Osteoblast (primary cell): Measurements from ENCODE around the gene METTL24. TPM values are rescaled to one million over a fixed set of nuclear protein-coding genes. Genes with fewer than 3 reads are reported as not detected.
"Not testable (repeated sequence)": the region's sequence is repeated elsewhere in the genome, so short reads cannot be mapped to it uniquely, and the experiment has no call there.

Experiments used
- DNase-seq: peaks from one replicate; pipeline ENCODE4 v3.0.0; 2011; ENCODE audit warnings: low spot score, mixed read lengths; ENCODE audit not compliant: insufficient read length; ENCODE audit errors: missing footprints
- H2AFZ ChIP-seq: 2 replicates; pipeline ENCODE4 v1.6.0; 2011; ENCODE audit warnings: mild to moderate bottlenecking, low read length
- H3K27ac ChIP-seq: 2 replicates; pipeline ENCODE4 v1.5.1; 2011; ENCODE audit warnings: mild to moderate bottlenecking, low read depth, low read length, moderate library complexity
- H3K27me3 ChIP-seq: 2 replicates; pipeline ENCODE4 v1.6.0; 2012; ENCODE audit warnings: mild to moderate bottlenecking, control low read depth, inconsistent platforms, low read length, moderate library complexity; ENCODE audit not compliant: insufficient read depth
- H3K36me3 ChIP-seq: 2 replicates; pipeline ENCODE4 v1.5.1; 2011; ENCODE audit warnings: mild to moderate bottlenecking, low read length, control low read depth, moderate library complexity; ENCODE audit not compliant: insufficient read depth
- H3K4me1 ChIP-seq: 2 replicates; pipeline ENCODE4 v1.5.1; 2011; ENCODE audit warnings: mild to moderate bottlenecking, low read length, control low read depth, moderate library complexity; ENCODE audit not compliant: insufficient read depth
- H3K4me2 ChIP-seq: 2 replicates; pipeline ENCODE4 v1.6.0; 2011; ENCODE audit warnings: mild to moderate bottlenecking, low read length; ENCODE audit not compliant: insufficient read depth
- H3K4me3 ChIP-seq: fragments of 200-600 bp; sonication (generic); 3 replicates; pipeline ENCODE4 v1.5.1; 2012; ENCODE audit warnings: mild to moderate bottlenecking, low read length, inconsistent platforms; ENCODE audit not compliant: insufficient read depth
- H3K79me2 ChIP-seq: 2 replicates; pipeline ENCODE4 v1.6.0; 2012; ENCODE audit warnings: mild to moderate bottlenecking, low read length, control low read depth, inconsistent platforms; ENCODE audit not compliant: insufficient read depth
- H3K9me3 ChIP-seq: 2 replicates; pipeline ENCODE4 v1.5.1; 2011; ENCODE audit warnings: low read depth, low read length, control low read depth
- H4K20me1 ChIP-seq: 2 replicates; pipeline ENCODE4 v1.6.0; 2012; ENCODE audit warnings: mild to moderate bottlenecking, low read length, control low read depth; ENCODE audit not compliant: insufficient read depth
- total RNA-seq: library from RNA; depleted of rRNA; stranded (reverse); fragments of >200 nt; gene quantifications from 2 replicates; pipeline ENCODE4 v1.2.3, GENCODE V29; 2012
- TF ChIP-seq, protein P1 (sequence below): IDR thresholded peaks from 2 replicates; pipeline ENCODE4 v1.5.1; 2011; ENCODE audit warnings: mild to moderate bottlenecking, low read depth, low read length, moderate library complexity; ENCODE audit errors: extremely low read depth

Gene METTL24
- total RNA-seq, 1 donor: 0.36 TPM

DNA sequence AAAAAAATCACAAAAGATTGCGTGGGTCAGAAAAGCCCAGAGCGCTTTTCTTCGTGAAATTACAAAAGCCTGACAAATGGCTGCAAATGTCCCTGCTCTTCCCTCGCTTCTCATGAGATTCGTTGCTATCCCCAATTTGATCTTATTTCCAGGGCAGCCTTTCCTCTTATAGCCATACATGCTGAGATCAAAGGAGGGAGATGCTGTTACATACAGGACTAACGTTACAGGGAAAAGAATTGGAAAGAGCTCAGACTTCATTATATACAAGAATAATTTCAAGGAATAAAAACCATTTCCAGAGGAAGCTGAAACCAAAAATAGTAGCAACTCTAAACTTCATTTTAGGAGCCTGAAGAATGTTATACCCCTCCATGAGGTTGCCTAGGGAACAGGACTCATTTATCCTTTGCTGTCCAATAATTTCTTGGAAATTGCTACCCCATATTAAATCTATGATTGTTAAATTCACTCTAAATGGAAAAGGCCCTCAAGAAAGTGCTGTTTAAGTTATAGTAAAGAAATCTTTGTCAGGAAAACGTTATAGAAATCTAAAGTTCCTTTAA is 81.0 kb downstream of the METTL24 start:
- DNase-seq: no peak
- Histone ChIP-seq H2AFZ (no peak overlapping the region), H3K36me3 (no peaks in the 10 kb centered on the region), H3K4me1 (no peaks in the 10 kb centered on the region), H3K27ac (no peak overlapping the region), H4K20me1 (no peaks in the 10 kb centered on the region), H3K27me3 (no peaks in the 10 kb centered on the region), H3K4me2 (no peak overlapping the region), H3K4me3 (no peak overlapping the region), H3K9me3 (no peaks in the 10 kb centered on the region), H3K79me2 (no peaks in the 10 kb centered on the region)
- TF ChIP-seq, protein P1, sequence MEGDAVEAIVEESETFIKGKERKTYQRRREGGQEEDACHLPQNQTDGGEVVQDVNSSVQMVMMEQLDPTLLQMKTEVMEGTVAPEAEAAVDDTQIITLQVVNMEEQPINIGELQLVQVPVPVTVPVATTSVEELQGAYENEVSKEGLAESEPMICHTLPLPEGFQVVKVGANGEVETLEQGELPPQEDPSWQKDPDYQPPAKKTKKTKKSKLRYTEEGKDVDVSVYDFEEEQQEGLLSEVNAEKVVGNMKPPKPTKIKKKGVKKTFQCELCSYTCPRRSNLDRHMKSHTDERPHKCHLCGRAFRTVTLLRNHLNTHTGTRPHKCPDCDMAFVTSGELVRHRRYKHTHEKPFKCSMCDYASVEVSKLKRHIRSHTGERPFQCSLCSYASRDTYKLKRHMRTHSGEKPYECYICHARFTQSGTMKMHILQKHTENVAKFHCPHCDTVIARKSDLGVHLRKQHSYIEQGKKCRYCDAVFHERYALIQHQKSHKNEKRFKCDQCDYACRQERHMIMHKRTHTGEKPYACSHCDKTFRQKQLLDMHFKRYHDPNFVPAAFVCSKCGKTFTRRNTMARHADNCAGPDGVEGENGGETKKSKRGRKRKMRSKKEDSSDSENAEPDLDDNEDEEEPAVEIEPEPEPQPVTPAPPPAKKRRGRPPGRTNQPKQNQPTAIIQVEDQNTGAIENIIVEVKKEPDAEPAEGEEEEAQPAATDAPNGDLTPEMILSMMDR: no peak

DNA sequence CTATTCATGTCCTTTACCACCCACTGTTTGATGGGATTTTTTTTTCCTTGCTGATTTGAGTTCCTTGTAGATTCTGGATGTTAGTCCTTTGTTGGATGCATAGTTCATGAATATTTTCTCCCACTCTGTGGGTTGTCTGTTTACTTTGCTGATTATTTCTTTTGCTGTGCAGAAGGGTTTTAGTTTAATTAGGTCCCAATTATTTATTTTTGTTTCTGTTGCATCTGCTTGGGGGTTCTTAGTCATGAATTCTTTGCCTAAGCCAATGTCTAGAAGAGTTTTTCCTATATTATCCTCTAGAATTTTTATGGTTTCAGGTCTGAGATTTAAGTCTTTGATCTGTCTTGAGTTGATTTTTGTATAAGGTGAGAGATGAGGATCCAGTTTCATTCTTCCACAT is 85.4 kb downstream of the METTL24 start:
- not testable (repeated sequence) for DNase-seq

DNA sequence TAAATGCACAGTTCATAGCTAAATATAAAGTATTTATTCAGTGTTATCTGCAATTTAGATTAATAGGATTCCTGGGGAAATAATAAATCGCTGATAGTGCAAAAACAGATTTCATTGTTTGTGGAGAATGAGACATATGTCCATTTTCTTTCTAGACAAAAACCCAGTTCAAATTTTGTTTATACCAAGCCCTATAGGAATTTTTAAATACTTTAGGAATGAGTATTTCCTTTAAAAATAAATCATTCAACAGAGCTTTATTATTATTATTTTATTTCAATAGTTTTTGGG is 86.5 kb downstream of the METTL24 start:
- DNase-seq: no peak
- H3K4me2 ChIP-seq: no peak overlapping the region
- no peaks in the 10 kb centered on the region for H3K36me3 ChIP-seq
- H3K4me3 ChIP-seq: no peak overlapping the region
- no peaks in the 10 kb centered on the region for H3K9me3 ChIP-seq
- H3K4me1 ChIP-seq: no peaks in the 10 kb centered on the region
- H4K20me1 ChIP-seq: no peaks in the 10 kb centered on the region
- H3K27me3 ChIP-seq: no peaks in the 10 kb centered on the region
- TF ChIP-seq, protein P1: no peak
- no peak overlapping the region for H3K27ac ChIP-seq
- no peaks in the 10 kb centered on the region for H3K79me2 ChIP-seq
- no peak overlapping the region for H2AFZ ChIP-seq

More for the DNA sequence above, 85.4 kb downstream of the METTL24 start:
- not testable (repeated sequence) for H3K4me1 ChIP-seq, H3K79me2 ChIP-seq, H3K27me3 ChIP-seq, H2AFZ ChIP-seq, H3K4me3 ChIP-seq, H3K9me3 ChIP-seq, H3K36me3 ChIP-seq, H3K4me2 ChIP-seq, H3K27ac ChIP-seq, H4K20me1 ChIP-seq

DNA sequence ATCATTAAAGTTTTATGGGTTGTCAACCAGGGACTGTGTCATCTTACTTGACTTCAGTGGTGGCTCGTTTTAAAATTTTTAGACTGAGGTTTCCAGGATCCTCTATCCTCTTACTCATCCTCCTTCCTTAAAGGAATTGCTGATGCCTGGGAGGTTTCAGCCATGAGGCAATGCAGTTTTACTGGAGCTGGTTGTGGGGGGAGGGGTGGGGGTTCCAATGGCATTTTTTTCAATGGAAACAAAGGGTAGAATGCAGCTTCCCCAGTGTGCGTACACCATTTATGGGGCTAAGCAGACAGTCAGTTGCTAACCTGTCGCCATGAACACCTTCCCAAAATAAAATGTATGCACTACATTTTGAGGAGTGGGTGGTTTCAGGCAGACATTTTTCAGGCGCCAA is 88.0 kb downstream of the METTL24 start:
- Histone ChIP-seq H3K27ac (no peak overlapping the region), H2AFZ (no peak overlapping the region), H3K4me3 (no peak overlapping the region), H3K36me3 (no peaks in the 10 kb centered on the region), H3K4me1 (no peaks in the 10 kb centered on the region), H3K9me3 (no peaks in the 10 kb centered on the region), H3K27me3 (no peaks in the 10 kb centered on the region), H3K4me2 (no peak overlapping the region), H3K79me2 (no peaks in the 10 kb centered on the region), H4K20me1 (no peaks in the 10 kb centered on the region)
- no peak for DNase-seq
- TF ChIP-seq, protein P1: no peak
